GM10847 (cell line): ENCODE data around the gene EVA1B.

Experiments
- POLR2A ChIP-seq: IDR thresholded peaks from 2 replicates; pipeline ENCODE4 v1.6.1; 2011; ENCODE audit not compliant: insufficient read length; ENCODE audit errors: extremely low read depth

The EVA1B gene

GRCh38 chr1:36328713-36329112 is 5.3 kb upstream of the EVA1B start:
- TF ChIP-seq POLR2A = no peak

GRCh38 chr1:36328088-36328480 is 4.6 kb upstream of the EVA1B start:
- TF ChIP-seq POLR2A = no peak

- TF ChIP-seq POLR2A = no peak
These were observed 4.1 kb upstream of the EVA1B start for GRCh38 chr1:36327421-36328087.

GRCh38 chr1:36326499-36326898 is 3.1 kb upstream of the EVA1B start:
- TF ChIP-seq POLR2A = no peak

- TF ChIP-seq POLR2A = no peak
These were observed 883 bp upstream of the EVA1B start for GRCh38 chr1:36324353-36324703.

- no peak for TF ChIP-seq POLR2A
These were observed 434 bp downstream of the EVA1B start for GRCh38 chr1:36322786-36323635.

- TF ChIP-seq POLR2A = no peak
These were observed 1.2 kb downstream of the EVA1B start for GRCh38 chr1:36322041-36322785.

GRCh38 chr1:36321119-36321951 is 2.1 kb downstream of the EVA1B start:
- peak; percentile 14 for TF ChIP-seq POLR2A

- no peak for TF ChIP-seq POLR2A
These were observed 2.7 kb downstream of the EVA1B start for GRCh38 chr1:36320767-36321118.

- no peak for TF ChIP-seq POLR2A
These were observed 3.1 kb downstream of the EVA1B start for GRCh38 chr1:36320291-36320761.

GRCh38 chr1:36309397-36309796 is 14.0 kb downstream of the EVA1B start:
- TF ChIP-seq POLR2A = no peak

- no peak for TF ChIP-seq POLR2A
These were observed 15.7 kb downstream of the EVA1B start for GRCh38 chr1:36307601-36308330.

- peak; percentile 95 for TF ChIP-seq POLR2A
These were observed 16.5 kb downstream of the EVA1B start for GRCh38 chr1:36306902-36307456.

- TF ChIP-seq POLR2A = peak; percentile 25
These were observed 17.1 kb downstream of the EVA1B start, which contains the start of gene SH3D21 for GRCh38 chr1:36306210-36306901. Gene SH3D21, plus strand, starts transcription at chr1:36306368. Its CDS starts 53 bp downstream, at chr1:36306421.

GRCh38 chr1:36305915-36306209 is 17.6 kb downstream of the EVA1B start:
- no peak for TF ChIP-seq POLR2A
